GM12891 (cell line): ENCODE measurements around the gene FGF6.

Source experiments
- PAX5 ChIP-seq: IDR thresholded peaks from 2 replicates; pipeline ENCODE4 v1.6.1; 2011; ENCODE audit warnings: low read length, moderate library complexity, mild to moderate bottlenecking; ENCODE audit not compliant: insufficient read depth, severe bottlenecking
- POLR2A ChIP-seq: IDR thresholded peaks from 2 replicates; pipeline ENCODE4 v1.6.1; 2011; ENCODE audit warnings: low read depth, low read length, control low read depth
- POLR2AphosphoS5 ChIP-seq: IDR thresholded peaks from 2 replicates; pipeline ENCODE4 v1.6.1; 2011; ENCODE audit warnings: low read depth, low read length, control low read depth
- SPI1 ChIP-seq: IDR thresholded peaks from 2 replicates; pipeline ENCODE4 v1.6.1; 2011; ENCODE audit warnings: low read depth, low read length, control low read depth
- TAF1 ChIP-seq: IDR thresholded peaks from 2 replicates; pipeline ENCODE4 v1.6.1; 2011; ENCODE audit warnings: low read depth, low read length, control low read depth

DNA sequence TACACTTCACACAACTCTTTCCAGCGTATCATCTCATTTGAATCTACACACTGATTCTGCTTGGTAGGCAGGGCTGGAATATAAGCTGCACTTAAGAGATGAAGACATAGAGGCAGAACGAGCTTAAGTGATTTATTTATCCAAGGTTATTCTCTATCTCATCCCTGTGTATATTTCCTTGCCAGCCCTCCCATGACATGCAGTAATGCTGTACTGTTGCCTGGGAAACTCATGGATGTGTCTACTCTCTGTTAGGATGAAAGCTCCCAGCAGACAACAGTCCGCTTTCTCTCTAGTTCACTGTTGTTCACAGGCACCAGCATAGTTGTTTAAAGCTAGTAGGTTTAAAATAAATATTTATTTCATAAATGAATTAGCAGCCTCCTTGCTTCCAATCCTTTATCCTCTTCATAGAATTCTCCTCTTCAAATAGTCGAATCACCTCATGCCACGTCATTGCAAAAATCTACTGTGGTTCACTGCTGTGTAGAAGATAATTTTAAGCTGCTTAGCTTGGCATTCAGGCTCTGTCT is 25.4 kb downstream of the FGF6 start:
- TF ChIP-seq POLR2AphosphoS5 (no peak), POLR2A (no peak), SPI1 (no peak), TAF1 (no peak), PAX5 (no peak)
